GM19395 (cell line): Measurements from ENCODE around the gene RNU4-1.
A peak's percentile ranks its signal among the peaks of the same experiment; 100 is the strongest.
"Not testable (repeated sequence)": the region's sequence is repeated elsewhere in the genome, so short reads cannot be mapped to it uniquely, and the experiment has no call there.

ENCODE experiments used
- ATAC-seq: cut with Tn5 transposase; IDR thresholded peaks from one replicate; pipeline ENCODE4 v1.9.1; 2021; ENCODE audit warnings: mild to moderate bottlenecking, moderate library complexity; ENCODE audit not compliant: unreplicated experiment

RNU4-1 gene

GRCh38 chr12:120292661-120293531 is at the start of gene RNU4-1:
RNU4-1 (minus strand) TSS chr12:120293237.
- ATAC-seq = peak; percentile 58

- no peak for ATAC-seq
These were observed 49.4 kb upstream of the RNU4-1 start for GRCh38 chr12:120342175-120343038.

GRCh38 chr12:120339256-120339655 is 46.2 kb upstream of the RNU4-1 start:
- no peak for ATAC-seq

DNA sequence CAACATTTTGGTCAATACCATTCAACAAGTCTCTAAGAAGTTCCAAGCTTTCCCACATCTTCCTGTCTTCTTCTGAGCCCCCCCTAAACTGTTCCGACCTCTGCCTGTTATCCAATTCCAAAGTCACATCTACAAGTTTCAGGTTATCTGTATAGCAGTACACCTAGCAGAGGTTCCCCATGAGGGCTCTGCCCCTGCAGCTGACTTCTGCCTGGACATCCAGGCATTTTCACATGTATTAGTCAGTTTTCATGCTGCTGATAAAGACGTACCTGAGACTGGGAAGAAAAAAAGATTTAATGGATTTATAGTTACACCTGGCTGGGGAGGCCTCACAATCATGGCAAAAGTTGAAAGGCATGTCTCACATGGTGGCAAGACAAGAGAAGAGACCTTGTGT is 44.7 kb upstream of the RNU4-1 start:
- no peak for ATAC-seq

GRCh38 chr12:120336392-120336791 is 43.4 kb upstream of the RNU4-1 start:
- not testable (repeated sequence) for ATAC-seq

- ATAC-seq = not testable (repeated sequence)
These were observed 42.4 kb upstream of the RNU4-1 start for GRCh38 chr12:120335447-120335846.

- ATAC-seq = no peak
These were observed 39.5 kb upstream of the RNU4-1 start for GRCh38 chr12:120332523-120332922.

DNA sequence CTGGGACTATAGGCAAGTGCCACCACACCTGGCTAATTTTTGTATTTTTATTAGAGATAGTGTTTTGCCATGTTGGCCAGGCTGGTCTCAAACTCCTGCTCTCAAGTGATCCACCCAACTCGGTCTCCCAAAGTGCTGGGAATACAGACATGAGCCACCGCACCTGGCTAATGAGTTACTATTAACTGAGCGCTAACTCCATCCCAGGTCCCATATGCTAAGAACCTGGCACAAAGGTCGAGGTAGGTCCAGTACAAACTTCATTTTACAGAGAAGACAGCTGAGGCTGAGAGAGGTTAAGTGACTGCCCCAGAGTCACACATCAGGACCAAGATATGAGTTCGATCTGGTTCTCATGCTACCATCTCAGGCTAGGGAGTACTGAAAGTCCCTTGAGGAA is 39.0 kb upstream of the RNU4-1 start:
- no peak for ATAC-seq

GRCh38 chr12:120331390-120331789 is 38.4 kb upstream of the RNU4-1 start:
- no peak for ATAC-seq

GRCh38 chr12:120328228-120328627 is 35.2 kb upstream of the RNU4-1 start:
- no peak for ATAC-seq

DNA sequence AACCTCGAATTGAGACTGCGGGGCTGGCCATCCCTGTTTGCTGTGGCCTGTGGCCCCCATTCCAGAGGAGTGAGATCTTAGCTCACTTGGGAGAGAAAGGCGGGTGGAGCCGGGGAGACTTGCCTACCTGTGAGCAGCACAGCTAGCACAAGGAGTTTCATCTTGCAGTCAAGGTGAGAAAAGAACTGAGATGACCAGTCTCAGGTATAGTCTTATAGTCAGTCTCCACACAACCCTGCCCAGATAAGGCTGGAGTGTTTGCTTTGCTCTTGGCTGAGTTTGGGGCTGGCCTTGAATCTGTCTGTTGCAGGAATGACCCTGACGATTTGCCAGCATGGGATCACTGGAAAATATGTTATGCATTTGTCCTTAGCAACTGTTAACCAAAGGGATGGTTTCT is 34.6 kb upstream of the RNU4-1 start, which contains the start of gene PLA2G1B:
PLA2G1B (minus strand) TSS at position 187 of the 400 bp plus-strand sequence; CDS start at position 161, 26 bp downstream.
- ATAC-seq = no peak

DNA sequence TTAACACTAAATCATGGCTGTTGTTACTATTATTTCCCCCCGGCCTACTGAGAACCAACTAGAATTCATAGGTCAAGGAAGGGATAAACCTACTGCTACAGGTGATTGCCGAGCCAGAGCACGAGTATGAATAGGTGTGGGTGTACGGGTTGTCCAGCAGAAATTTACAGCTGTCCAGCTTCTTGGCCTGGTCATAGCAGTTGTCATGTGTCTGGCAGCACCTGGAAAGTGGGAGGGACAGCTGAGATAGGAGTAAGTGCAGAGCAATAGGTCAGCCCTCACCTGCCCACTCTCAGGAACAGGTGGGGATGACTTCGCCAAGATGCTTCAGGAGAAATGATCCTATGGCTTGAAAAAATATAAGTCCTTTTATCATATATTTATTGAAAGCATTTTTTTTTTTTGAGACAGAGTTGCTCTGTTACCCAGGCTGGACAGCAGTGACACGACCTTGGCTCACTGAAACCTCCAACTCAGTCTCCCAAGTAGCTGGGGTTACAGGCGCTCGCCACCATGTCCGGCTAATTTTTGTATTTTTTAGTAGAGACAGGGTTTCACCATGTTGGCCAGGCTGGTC is 31.9 kb upstream of the RNU4-1 start:
- ATAC-seq = no peak

DNA sequence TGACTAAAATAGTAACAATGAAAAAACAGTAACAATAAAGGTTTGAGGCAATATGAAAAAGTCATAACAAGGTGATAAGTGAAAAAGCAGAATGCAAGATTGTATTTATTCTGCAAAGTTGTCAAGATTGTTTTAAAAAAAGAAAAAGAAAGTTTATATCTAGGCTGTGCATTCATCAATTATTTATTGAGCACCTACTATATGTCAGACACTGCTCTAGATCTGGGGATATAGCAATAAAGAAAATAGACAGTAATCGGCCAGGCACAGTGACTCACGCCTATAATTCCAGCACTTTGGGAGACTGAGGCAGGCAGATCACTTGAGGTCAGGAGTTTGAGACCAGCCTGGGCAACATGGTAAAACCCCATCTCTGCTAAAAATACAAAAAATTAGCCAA is 30.7 kb upstream of the RNU4-1 start:
- ATAC-seq = no peak

DNA sequence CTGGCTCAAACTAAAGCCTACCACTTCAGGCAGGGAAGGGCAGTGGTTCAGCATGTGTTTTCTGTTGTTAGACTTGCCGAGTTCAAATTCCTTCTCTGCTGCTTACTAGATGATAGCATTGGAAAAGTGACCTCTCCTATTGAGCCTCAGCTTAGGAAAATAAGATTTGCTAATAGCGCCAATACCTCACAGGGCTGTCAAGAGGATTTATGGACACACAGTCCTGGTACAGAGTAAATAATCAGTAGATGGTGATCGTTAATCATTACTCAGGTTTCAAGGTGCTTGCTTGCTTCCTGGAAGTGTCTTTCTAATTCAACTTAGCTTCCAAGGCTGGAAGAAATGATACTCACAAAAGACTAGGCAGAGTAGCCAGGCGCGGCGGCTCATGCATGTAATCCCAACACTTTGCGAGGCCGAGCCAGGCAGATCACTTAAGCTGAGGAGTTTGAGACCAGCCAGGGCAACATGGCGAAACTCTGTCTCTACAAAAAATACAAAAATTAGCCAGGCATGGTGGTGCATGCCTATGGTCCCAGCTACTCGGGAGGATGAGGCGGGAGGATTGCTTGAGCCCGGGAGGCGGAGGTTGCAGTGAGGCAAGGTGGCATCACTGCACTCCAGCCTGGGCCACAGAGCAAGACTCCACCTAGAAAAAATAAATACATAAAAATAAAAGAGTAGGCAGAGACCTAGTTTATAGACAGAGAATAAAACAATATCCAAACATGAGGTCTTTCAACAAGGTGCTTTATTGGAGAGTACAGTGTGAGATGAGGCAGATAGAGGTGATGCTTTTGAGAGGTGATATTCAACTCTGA is 28.6 kb upstream of the RNU4-1 start:
- no peak for ATAC-seq

DNA sequence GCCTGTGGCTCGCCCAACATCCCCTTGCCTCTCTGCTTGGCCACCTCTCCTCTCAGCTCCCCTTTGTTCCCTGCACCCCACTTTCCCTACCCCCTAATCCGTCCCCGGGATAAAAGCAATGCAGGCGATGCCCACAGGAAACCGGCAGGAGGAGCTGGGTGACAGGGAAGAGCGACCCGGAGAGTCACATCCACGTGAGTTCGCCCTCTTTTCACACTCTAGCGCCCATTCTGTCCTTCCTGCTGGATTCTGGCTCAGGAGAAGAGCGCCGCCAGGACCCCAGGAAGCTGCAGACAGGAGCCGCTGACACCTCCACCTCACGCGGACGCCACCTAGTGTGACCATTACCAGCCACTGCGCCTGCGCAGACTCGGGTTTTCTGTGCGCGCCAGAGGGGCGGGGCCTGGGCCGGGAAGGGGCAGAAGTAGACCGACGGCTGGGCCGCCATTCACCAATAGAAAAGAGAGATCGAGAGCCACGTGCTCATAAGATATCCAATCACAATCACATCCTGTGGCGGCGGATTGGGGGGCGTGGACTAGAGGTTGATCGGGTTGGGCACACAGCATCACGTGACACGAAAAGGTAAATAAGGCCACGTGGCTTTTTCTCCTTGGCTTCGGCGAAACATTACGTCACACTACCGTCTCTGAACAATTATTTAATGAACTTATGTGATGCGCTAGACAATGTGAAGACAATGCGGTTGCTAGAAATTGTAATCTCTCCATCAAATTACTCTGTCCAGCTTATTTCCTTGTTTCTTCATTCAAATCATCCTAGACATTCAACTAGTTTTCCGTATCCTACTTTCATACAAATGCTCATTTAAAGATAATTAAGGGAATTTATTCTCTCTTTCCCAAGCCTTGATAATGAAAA is 24.4 kb upstream of the RNU4-1 start:
- peak; percentile 99 for ATAC-seq

DNA sequence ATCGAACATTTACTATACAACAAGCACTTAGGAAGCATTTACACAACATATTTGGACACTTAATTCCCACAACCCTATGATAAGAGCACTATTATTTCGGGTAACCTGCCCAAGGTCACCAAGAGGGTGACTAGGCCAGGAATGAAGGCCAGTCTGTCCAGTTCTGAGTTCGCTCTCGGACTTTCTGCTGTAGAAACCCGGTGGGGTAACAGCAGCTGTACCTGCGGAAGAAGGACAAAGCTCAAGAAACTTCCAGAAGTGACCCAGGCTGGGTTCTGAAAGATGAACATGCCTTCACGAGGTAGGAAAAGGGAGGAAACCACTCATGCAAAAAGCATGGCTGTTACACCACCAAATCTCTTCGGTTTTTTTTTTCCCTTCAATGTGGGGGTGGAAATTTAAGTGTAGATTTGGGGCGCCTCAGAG is 23.8 kb upstream of the RNU4-1 start:
- no peak for ATAC-seq

DNA sequence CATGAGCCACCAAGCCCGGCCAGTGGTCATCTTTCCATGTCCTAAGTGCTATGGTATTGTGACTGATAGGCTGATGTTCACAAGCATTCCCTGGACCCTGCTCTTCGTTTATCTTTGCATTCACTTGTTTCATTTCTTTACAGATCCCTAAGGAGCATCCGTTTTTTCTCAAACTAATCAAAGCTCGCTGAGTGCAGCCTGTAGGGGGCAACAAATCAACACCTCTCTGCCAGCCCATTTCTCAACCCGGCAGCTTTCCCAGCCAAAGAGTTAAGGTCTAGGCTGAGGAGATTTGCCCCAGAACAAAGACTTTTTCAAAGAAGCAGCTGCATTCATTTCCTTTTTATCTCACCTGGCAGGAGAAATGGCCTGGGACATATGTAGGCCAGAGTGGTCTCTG is 21.2 kb upstream of the RNU4-1 start:
- no peak for ATAC-seq

- peak; percentile 98 for ATAC-seq
These were observed 9.2 kb upstream of the RNU4-1 start, which contains the start of gene SIRT4 for GRCh38 chr12:120301962-120302815. SIRT4 (plus strand) TSS chr12:120302321; CDS start chr12:120303562, 1,241 bp downstream.

DNA sequence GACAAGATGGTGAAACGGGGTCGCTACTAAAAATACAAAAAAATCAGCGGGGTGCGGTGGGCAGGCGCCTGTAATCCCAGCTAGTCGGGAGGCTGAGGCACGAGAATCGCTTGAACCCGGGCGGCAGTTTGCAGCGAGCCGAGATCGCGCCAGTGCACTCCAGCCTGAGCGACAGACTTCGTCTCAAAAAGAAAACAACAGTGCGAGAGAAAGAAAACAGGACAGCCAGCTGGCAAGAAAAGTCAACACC is 701 bp downstream of the RNU4-1 start:
- no peak for ATAC-seq
